H1 (cell line): ENCODE results near the gene NEDD1. TPM values are rescaled to one million over a fixed set of nuclear protein-coding genes. Genes with fewer than 3 reads are reported as not detected.

ENCODE experiments used
- FOSL1 ChIP-seq: IDR thresholded peaks from 2 replicates; pipeline ENCODE4 v1.6.1; 2011; ENCODE audit warnings: mild to moderate bottlenecking, low read depth, low read length, moderate library complexity; ENCODE audit not compliant: insufficient read depth
- JUN ChIP-seq: IDR thresholded peaks from 2 replicates; pipeline ENCODE4 v1.6.1; 2011; ENCODE audit warnings: low read depth, mild to moderate bottlenecking, improper control_type of control experiment, low read length
- KDM4A ChIP-seq: IDR thresholded peaks from one replicate; pipeline ENCODE4 v1.7.1; 2012; ENCODE audit warnings: low read depth, mild to moderate bottlenecking, moderate library complexity, low read length, inconsistent platforms; ENCODE audit not compliant: severe bottlenecking
- TAF7 ChIP-seq: optimal IDR thresholded peaks from 2 replicates; pipeline ENCODE3; 2011; ENCODE audit warnings: low read depth, mild to moderate bottlenecking, inconsistent platforms, low read length, moderate library complexity, borderline replicate concordance
- polyA plus RNA-seq, 7 experiments: library from polyadenylated mRNA; depleted of rRNA in 3 of 7; stranded (reverse) in 5 of 7; unstranded in 2 of 7; fragments of >200 nt in 5 of 7; fragments of 200-250 nt in 2 of 7; gene quantifications; 1 replicate in 5 of 7; 2 replicates in 1 of 7; 4 replicates in 1 of 7; pipeline versions ENCODE4 v1.2.1 to v1.2.3, GENCODE V29; 2011 to 2013; ENCODE audit warnings: missing spikeins in 2 of 7, mixed read lengths in 2 of 7
- total RNA-seq: library from RNA; stranded (reverse); fragmentation: NEBNext Ultra II Directional; extraction: Animal tissue kit (Norgen Biotek cat#: 25700); gene quantifications from 2 replicates; pipeline ENCODE4 v1.2.1, GENCODE V29; 2021

The NEDD1 gene
- total and polyA plus RNA-seq, 2 of the 8 experiments (the other 6 are each of a cell fraction or from before 2014, with no cell fraction given): 9.0 to 26.6 TPM

- TF ChIP-seq JUN: no peak
- no peak for TF ChIP-seq FOSL1
- no peak for TF ChIP-seq KDM4A
- TF ChIP-seq TAF7: no peak
- TF ChIP-seq, all 59 proteins: peak for 0
These were observed 90.9 kb downstream of the NEDD1 start (continued) for GRCh38 chr12:96997797-96998484.
